Kidney glomerular epithelial cell (primary cell): ENCODE results near the gene AGRP.
A peak's percentile ranks its signal among the peaks of the same experiment; 100 is the strongest.

Source experiments
- DNase-seq: peaks from one replicate; lab custom pipeline; 2025; lab: John Stamatoyannopoulos, UW

Gene AGRP

DNA sequence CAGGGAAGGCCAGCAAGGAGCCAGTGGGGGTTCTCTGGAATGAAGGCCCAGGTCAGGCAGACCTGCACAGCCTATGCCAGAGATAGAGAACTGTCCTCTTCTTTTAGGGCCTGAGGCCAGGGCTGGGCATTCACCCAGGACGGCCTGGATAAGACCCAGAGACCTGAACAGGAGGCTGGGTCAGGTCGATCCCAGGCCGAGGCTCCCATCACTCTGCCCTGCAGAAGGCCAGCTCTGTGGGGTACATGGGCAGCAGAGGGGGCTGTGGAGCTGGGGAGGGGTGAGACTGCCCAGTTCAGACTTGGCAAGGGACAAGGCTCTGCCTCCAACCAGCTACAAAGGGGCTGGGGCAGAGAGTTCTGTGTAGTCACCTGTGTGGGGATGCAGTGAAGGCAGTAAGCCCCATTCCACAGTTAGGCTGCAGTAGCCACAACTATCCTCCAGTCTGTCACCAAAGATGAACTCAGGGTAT is 37.9 kb downstream of the AGRP start:
- DNase-seq, result no peak

DNA sequence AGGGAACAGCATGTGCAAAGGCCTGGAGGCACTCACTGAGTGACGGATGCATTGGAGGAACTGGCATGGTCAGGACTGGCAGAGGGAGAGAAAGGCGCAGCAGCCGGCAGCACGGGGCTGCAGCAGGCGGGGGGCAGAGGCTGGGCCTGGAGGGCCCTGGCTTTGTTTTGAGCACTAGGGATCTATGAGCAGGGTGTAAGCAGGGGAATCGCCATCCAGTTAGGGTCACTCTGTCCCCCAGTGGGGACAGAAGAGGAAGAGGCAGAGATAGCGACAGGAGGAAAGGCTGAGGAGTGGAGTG is 38.3 kb downstream of the AGRP start:
- DNase-seq, result no peak

DNA sequence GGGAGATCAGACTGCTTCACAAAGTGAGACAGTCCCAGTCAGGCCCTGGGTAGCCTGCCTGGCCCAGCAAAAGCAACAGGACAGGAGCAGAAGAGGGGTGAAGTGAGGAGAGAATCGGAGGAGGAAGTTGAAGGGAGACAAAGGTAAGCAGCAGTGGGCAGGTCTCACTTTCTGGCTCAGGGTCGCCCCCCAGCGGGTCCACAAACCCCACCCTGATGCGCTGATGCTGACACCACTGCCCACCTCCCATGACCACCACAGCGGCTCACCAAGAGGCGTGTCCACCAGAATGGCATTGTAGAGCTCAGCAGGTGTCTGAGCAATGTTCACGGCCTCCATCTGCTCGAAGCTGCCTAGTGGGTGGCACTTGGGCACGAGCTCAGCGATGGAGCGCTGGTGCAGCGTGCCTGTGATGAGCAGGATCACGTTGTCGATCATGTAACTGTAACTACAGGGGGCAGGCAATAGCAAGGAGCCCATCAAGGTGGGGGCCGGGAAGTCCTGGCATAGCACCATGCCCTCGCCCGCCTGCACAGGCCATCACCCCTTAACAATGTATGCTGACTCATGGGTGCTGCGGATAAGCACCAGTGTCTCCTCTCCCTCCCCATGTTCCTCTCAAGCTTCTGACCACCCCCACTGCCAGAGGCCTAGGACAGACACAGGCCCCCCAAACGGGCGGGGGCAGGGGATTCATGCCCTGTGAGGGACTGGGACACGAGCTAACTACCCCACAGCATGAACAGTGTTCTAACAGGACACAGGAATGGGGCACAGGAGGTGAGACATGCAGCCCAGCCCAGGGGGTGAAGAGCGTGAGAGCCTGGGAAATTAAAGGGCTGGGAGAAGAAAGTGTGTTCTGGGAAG is 38.9 kb downstream of the AGRP start:
- DNase-seq, result peak; percentile 21

GRCh38 chr16:67443265-67443664 is 40.1 kb downstream of the AGRP start:
- no peak for DNase-seq

DNA sequence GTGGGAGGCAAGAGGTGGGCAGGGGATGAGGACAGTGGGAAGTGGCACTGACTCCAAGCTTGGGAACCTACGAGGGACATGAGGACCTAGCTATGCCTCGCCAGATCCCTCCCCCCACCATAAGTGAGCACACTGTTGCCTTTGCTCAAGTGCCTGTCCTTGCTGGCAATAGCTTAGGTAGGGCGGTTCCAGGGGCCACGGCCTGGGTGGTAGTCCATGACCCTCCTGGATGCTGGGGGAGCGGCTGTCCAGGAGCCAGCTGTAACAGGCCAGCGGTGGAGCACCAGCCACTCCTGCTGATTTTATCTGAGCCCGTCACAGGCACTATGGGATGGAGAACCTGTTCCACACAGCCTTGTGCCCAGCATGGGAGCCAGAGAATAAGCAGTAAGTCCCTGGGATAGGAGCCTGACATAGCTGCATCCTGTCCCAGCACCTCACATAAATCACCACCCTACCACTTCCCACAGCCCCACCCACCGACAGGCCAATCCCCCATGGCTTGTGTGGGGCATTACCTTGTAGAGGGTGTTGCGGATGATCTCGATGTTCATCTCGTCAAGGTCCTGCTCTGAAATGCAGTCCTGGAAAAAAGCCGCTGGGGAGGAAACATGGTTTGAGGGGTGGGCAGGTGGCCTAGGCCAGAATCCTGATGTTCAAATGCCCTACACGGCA is 40.6 kb downstream of the AGRP start:
- DNase-seq, result no peak

DNA sequence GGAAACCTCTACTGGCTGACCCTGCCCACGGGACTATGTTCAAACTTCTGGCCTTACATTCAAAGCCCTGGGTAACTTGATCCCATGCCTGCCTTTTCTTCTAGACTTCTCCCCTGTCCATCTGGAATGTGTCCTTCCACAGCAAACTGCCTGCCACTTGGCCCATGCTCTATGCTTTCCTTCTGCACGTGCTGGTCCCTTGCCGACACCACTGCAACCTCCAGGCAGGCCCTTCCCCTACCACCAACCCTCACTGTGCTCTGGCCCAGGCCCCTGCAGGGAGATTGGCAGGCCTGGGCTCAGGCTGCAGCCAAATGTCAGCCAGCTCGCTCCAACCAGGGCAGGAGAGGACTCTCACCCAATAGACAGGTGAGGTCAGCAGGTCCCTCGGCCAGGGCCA is 41.4 kb downstream of the AGRP start:
- no peak for DNase-seq

- no peak for DNase-seq
Measured at GRCh38 chr16:67441271-67441753, 42.0 kb downstream of the AGRP start.

- DNase-seq, result no peak
Measured at GRCh38 chr16:67438824-67439393, 44.4 kb downstream of the AGRP start.

- no peak for DNase-seq
Measured at GRCh38 chr16:67438098-67438791, 45.1 kb downstream of the AGRP start.

DNA sequence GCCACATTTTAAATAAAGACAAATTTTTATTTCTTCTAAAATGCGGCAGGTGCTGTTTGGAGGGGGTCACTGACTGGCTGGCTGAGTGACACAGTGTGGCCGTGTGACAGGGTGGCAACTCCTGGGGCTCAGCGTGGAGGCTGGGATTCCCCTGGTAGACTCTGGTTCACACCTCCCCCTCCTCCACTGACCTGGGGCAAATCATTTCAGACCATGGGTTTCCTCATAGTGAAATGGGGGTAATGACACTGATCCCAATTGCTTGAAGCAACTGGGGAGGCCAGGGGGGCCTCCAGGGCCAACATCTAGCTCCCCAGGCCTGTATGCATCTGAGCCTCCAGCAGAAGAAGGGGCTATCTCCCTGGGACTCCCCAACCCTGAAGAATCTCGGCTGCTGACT is 45.8 kb downstream of the AGRP start:
- no peak for DNase-seq

DNA sequence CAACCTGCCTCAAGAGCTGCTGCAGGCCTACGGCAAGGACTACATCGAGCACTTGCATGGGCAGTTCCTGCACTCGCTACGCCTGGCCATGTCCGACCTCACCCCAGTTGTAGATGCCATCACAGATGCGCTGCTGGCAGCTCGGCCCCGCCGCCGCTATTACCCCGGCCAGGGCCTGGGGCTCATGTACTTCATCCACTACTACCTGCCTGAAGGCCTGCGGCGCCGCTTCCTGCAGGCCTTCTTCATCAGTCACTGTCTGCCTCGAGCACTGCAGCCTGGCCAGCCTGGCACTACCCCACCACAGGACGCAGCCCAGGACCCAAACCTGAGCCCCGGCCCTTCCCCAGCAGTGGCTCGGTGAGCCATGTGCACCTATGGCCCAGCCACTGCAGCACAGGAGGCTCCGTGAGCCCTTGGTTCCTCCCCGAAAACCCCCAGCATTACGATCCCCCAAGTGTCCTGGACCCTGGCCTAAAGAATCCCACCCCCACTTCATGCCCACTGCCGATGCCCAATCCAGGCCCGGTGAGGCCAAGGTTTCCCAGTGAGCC is 46.6 kb downstream of the AGRP start:
- DNase-seq, result no peak

- no peak for DNase-seq
Measured at GRCh38 chr16:67435758-67436164, 47.6 kb downstream of the AGRP start.

DNA sequence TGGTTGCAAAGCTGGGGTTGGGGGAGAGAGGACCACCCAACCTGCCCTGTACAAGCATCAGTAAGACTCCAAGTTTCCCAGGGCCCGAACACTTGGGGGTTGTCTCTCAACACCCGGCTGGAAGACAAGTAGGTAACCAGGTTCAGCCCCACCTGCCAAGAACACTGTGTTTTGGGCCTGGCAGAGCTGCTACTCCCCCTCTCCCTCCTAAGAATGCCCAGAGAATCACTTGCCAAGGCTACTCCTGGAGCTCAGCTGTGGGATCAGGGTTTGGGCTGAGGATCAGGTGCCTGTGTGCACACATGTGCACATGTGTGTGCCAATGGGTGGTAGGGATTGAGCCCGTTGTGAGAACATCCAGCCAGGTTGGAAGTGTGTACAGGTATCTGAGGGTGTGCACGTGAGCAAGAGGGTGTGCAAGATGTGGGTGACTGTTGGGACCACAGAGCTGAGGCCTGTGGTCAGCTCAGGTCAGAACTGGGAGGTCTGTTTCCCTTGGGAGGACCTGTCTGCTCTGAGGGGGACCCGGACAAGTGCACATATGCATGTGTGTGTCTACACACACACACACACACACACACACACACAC is 50.1 kb downstream of the AGRP start:
- no peak for DNase-seq
